ENCODE data around the gene HSH2D. TPM values are rescaled to one million over a fixed set of nuclear protein-coding genes. Genes with fewer than 3 reads are reported as not detected.

The HSH2D gene
- total and polyA plus RNA-seq, 10 of the 15 experiments (the other 5 are each of a cell fraction or from before 2014, with no cell fraction given), result 22.0 to 145 (median 89.3) TPM

DNA sequence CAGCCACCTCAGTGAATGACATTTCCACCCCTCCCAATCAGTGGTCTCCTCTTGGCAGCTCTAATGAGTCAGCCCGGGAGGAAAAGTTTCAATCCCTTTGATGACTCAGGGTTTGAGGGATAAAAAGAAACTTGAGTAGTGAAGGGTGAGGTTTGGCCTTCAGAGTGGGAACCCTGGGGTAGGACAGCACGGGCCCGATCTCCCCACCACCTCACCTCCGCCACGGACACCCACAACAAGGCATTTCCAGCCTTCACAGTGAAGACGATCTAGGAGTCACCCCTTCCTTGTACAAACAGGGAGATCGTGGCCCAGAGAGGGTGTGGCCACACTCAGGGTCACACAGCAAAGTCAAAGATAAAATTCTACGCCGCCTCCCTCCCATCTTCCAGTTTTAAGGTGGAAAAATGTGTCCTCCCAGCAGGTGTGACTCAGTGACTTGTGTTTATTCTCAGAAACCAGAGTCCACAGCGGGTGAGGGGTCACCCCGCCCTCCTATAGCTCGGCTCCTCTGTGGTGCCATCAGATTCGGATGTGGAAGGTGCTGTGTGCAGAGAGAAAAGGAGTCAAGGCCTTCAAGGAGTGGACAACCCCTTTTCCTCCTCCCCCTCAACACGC lies 17.6 kb downstream of the HSH2D start:
- ChIA-PET POLR2A (interaction anchor here (2.3 kb wide), 1 partner anchor 17 kb away, joined by 12 read pairs; the partner anchor contains the start of gene HSH2D), RAD21 (ENCODE audit: unreplicated experiment) (interaction anchor here (0.9 to 1.8 kb wide), 3 partner anchors 15 to 43 kb away, joined by 3 to 4 read pairs (median 4); no protein-coding TSS in a partner anchor), CTCF (interaction anchor here (0.6 to 0.7 kb wide), 2 partner anchors 20 to 98 kb away, joined by 4 read pairs; no protein-coding TSS in a partner anchor), SMC1A (ENCODE audit: uncharacterized antibody, unreplicated experiment) (interaction anchor here (1.4 to 1.6 kb wide), 2 partner anchors 11 to 18 kb away, joined by 3 to 4 read pairs; no protein-coding TSS in a partner anchor)
- Histone ChIP-seq H3K9me3 (replicated peaks; ENCODE audit: control insufficient read depth, insufficient read depth, low read length) (no peaks in the 10 kb centered on the region; the same call in 2 of the 3 replicates), H3K4me3 (no peak overlapping the region), H3K27me3 (replicated peaks in 1 of 2; ENCODE audit: control insufficient read depth in 2 of 2, insufficient read depth in 2 of 2, low read length in 1 of 2) (no peaks in the 10 kb centered on the region), H3K27ac (ENCODE audit: control insufficient read depth, insufficient read depth) (no peak overlapping the region; the same call in 1 of the 2 replicates), H3K9ac (ENCODE audit: control insufficient read depth, insufficient read depth, low read length) (no peak overlapping the region), H4K20me1 (ENCODE audit: control insufficient read depth, insufficient read depth) (no peaks in the 10 kb centered on the region), H3K4me2 (ENCODE audit: control insufficient read depth, insufficient read depth) (no peak overlapping the region), H3K79me2 (ENCODE audit: control insufficient read depth, insufficient read depth, low read length) (no peaks in the 10 kb centered on the region), H2AFZ (ENCODE audit: control insufficient read depth, low read depth, low read length) (no peak overlapping the region), H3K4me1 (ENCODE audit: control insufficient read depth, insufficient read depth, low read length) (peaks cover 10% of the 10 kb centered on the region), H3K36me3 (ENCODE audit: control insufficient read depth in 2 of 2, insufficient read depth in 2 of 2, low read length in 1 of 2) (peaks cover 11% of the 10 kb centered on the region in 2 experiments)
- in situ Hi-C loops (cut with MboI) (no loop called here), intact Hi-C loops (cut with micrococcal nuclease; ENCODE audit: unreplicated experiment) (no loop called here)
- ATAC-seq (no peak), DNase-seq (ENCODE audit: low read depth, low spot score) (no peak), FAIRE-seq (no peak)
- 52% methylated on average over 14 of the region's 14 CpGs for WGBS (ENCODE audit: insufficient coverage, insufficient replicate concordance, low lambda C conversion rate, missing lambda C conversion rate)
- TF ChIP-seq, protein P1, sequence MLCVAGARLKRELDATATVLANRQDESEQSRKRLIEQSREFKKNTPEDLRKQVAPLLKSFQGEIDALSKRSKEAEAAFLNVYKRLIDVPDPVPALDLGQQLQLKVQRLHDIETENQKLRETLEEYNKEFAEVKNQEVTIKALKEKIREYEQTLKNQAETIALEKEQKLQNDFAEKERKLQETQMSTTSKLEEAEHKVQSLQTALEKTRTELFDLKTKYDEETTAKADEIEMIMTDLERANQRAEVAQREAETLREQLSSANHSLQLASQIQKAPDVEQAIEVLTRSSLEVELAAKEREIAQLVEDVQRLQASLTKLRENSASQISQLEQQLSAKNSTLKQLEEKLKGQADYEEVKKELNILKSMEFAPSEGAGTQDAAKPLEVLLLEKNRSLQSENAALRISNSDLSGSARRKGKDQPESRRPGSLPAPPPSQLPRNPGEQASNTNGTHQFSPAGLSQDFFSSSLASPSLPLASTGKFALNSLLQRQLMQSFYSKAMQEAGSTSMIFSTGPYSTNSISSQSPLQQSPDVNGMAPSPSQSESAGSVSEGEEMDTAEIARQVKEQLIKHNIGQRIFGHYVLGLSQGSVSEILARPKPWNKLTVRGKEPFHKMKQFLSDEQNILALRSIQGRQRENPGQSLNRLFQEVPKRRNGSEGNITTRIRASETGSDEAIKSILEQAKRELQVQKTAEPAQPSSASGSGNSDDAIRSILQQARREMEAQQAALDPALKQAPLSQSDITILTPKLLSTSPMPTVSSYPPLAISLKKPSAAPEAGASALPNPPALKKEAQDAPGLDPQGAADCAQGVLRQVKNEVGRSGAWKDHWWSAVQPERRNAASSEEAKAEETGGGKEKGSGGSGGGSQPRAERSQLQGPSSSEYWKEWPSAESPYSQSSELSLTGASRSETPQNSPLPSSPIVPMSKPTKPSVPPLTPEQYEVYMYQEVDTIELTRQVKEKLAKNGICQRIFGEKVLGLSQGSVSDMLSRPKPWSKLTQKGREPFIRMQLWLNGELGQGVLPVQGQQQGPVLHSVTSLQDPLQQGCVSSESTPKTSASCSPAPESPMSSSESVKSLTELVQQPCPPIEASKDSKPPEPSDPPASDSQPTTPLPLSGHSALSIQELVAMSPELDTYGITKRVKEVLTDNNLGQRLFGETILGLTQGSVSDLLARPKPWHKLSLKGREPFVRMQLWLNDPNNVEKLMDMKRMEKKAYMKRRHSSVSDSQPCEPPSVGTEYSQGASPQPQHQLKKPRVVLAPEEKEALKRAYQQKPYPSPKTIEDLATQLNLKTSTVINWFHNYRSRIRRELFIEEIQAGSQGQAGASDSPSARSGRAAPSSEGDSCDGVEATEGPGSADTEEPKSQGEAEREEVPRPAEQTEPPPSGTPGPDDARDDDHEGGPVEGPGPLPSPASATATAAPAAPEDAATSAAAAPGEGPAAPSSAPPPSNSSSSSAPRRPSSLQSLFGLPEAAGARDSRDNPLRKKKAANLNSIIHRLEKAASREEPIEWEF (IDR thresholded peaks at IDR 0.05; ENCODE audit: insufficient replicate concordance, low read depth, low read length), result no peak
- TF ChIP-seq CBFB (IDR thresholded peaks at IDR 0.05; ENCODE audit: low read depth), result no peak
- no peak for TF ChIP-seq IRF4 (IDR thresholded peaks at IDR 0.05; ENCODE audit: low read depth, low read length)
- TF ChIP-seq RB1 (IDR thresholded peaks at IDR 0.05; ENCODE audit: borderline replicate concordance), result no peak
- TF ChIP-seq, protein P2, sequence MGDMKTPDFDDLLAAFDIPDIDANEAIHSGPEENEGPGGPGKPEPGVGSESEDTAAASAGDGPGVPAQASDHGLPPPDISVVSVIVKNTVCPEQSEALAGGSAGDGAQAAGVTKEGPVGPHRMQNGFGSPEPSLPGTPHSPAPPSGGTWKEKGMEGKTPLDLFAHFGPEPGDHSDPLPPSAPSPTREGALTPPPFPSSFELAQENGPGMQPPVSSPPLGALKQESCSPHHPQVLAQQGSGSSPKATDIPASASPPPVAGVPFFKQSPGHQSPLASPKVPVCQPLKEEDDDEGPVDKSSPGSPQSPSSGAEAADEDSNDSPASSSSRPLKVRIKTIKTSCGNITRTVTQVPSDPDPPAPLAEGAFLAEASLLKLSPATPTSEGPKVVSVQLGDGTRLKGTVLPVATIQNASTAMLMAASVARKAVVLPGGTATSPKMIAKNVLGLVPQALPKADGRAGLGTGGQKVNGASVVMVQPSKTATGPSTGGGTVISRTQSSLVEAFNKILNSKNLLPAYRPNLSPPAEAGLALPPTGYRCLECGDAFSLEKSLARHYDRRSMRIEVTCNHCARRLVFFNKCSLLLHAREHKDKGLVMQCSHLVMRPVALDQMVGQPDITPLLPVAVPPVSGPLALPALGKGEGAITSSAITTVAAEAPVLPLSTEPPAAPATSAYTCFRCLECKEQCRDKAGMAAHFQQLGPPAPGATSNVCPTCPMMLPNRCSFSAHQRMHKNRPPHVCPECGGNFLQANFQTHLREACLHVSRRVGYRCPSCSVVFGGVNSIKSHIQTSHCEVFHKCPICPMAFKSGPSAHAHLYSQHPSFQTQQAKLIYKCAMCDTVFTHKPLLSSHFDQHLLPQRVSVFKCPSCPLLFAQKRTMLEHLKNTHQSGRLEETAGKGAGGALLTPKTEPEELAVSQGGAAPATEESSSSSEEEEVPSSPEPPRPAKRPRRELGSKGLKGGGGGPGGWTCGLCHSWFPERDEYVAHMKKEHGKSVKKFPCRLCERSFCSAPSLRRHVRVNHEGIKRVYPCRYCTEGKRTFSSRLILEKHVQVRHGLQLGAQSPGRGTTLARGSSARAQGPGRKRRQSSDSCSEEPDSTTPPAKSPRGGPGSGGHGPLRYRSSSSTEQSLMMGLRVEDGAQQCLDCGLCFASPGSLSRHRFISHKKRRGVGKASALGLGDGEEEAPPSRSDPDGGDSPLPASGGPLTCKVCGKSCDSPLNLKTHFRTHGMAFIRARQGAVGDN (IDR thresholded peaks at IDR 0.05), result no peak
- TF ChIP-seq ETV6 (conservative IDR thresholded peaks at IDR 0.05 in 1 of 2, IDR thresholded peaks at IDR 0.05 in 1 of 2; ENCODE audit: borderline replicate concordance in 1 of 2, low read depth in 1 of 2), result 0 out of 4 replicates have a peak, but pooled peaks of 1 of the 2 experiments have one; percentile 17
- no peak for TF ChIP-seq GABPA (IDR thresholded peaks at IDR 0.05; ENCODE audit: low read depth)
- TF ChIP-seq YY1 (IDR thresholded peaks at IDR 0.05; ENCODE audit: low read depth, low read length), result 0 out of 2 replicates have a peak, but pooled peaks have one; percentile 8
- peak; percentile 55; the same call in 1 of the 2 replicates for TF ChIP-seq POLR2AphosphoS5 (IDR thresholded peaks at IDR 0.05; ENCODE audit: low read length)
- TF ChIP-seq RAD51 (IDR thresholded peaks at IDR 0.05), result no peak
- 0 out of 2 replicates have a peak, but pooled peaks have one; percentile 7 for TF ChIP-seq IKZF1 (conservative IDR thresholded peaks at IDR 0.05)
- TF ChIP-seq SMARCA5 (IDR thresholded peaks at IDR 0.05), result peak; percentile 68; the same call in 1 of the 2 replicates
- BruUV-seq (replicated peaks), result no TSS peak
